Endometrial microvascular endothelial cells (primary cell): ENCODE results near the gene MRPS27. TPM values are rescaled to one million over a fixed set of nuclear protein-coding genes. Genes with fewer than 3 reads are reported as not detected.

Experiments used
- in situ Hi-C: cut with HindIII; loops from 2 replicates; pipeline ENCODE4 v1.10.0; 2017; ENCODE audit warnings: low sequenced_read_pairs, low pct_unique_long_range_greater_than_20kb; ENCODE audit errors: inconsistent ontology term
- total RNA-seq: library from RNA; depleted of rRNA; stranded (reverse); fragments of >200 nt; gene quantifications from one replicate; pipeline ENCODE4 v1.2.3, GENCODE V29; 2015; ENCODE audit errors: inconsistent ontology term

The MRPS27 gene
- total RNA-seq, result 95.5 TPM

DNA sequence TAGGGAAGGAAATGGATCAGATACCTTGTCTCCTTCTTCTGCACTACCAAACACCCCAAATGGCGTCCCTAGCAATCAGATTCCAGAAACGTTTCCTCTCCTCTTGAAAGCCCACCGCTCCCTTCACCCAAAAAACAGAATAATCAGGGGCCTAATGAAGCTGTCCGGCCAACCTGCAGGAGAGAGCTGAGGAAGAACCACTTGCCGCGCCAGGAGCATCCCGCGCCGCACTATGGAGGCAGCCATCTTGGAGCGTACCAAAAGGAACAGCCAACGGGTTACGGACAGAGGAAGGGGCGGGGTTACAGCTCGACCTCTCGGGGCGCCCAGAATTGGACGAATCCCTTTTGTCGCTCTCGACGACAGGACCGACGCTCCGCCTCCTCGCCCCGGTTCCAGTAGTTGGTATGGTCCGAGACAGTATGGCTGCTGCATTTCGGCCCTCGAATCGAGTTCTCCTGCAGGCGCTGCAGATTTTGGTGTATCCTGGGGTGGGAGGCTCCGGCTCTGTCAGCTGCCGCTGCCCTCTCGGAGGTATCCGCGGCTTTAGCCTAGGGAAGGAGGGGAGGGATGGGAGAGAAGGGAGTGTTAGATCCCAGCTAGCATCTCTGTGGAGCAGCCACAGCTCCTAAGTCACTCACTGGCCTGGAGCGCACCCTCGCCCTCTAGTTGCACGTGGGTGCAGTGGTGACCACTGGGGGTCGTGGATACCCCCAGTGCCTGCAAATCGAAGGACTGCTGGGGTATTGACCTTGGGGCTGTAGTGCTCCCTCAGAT, at the start of gene MRPS27, which contains the start of gene PTCD2:
TSS of gene MRPS27 (minus strand) at position 265 of the 777 bp plus-strand sequence. CDS start at position 246, 19 bp downstream.
TSS of gene PTCD2 (plus strand) at position 398 of the 777 bp plus-strand sequence. CDS start at position 408, 10 bp downstream.
- in situ Hi-C loops, result no loop called here

DNA sequence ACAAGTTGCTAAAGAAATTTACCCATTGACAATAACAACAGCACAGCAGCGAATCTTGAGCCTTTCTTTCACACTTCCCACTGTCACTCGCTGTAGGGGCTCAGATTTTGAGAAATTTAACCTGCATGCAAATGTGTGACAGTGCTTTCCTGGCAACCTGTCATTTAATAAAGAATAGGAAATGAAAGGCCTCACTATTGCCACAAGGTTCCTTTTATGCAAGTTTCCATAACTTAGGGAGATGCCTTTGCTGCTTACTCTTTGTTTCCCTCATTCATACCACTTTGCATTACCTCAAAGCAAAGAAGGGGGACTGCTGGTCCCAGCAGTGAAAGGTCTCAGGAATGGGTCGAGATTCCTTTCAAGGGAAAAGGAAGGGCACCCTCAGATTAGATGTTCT, 49.7 kb upstream of the MRPS27 start:
- in situ Hi-C loops, result no loop called here

DNA sequence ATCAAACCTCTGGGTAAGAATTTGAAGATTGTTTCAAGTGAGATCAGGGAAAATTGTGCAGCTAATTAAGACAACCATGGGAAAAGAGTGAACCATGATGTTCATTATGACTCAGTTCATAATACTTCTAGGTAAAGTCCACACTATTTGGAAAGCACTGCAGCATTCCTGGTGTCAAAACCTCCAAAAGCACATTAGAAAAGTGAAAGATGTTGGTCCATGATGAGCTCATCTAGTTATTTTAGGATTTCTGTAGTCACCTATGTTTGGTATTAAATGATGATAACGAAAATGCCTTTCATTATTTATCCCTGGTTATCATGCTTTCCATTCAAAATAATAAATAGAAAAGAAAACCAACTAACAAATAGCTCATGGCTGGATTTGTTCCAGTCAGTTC, 49.3 kb upstream of the MRPS27 start:
- in situ Hi-C loops, result no loop called here

DNA sequence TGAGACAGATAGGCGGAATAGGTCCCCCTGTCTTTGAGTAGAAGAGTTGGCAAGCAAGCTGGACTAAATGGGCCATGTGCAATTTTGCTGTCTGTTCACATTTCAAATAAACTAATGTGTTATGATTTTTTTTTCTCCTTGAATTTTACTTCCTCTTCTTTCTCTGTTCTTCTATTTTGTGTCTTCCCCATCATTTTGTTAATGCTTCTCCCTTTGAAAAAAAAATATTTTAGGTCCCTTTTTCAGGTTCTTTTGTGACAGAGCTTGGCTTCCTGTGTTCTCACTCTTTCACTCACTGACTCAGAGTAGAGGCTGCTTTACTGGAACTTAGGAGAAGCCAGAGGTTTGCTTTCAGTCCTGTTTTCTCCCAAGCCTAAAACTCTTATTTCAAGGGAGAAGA, 48.2 kb upstream of the MRPS27 start:
- in situ Hi-C loops, result no loop called here

DNA sequence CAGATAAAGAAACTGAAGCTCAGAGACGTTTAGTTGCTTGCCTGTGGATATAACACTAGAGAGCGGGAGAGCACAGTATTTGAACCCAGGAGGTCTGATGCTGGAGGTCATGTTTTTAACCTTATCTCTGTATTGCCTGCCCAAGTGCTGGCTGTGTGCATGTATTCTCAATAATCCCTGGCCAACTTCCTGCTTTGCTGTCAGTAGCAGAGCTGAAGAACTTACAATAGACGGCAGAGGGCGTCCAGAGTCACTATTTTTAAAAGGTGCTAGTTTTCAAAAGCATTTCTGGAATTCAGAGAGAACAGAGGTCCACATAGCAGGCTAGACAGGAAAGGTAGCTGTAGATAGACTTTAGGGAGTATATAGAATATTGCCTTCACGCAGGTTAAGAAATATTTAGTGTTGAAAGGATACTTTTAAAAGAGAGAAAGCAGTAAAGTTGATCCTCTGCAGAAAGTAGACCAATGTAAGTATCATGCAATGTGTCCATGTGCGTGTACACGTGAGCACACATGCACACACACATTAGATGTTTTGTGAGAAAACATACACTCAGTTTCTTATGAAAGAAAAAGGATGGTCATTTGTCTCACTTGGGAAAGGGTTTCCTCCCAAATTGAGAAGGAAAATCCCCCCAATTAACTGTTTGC, 46.4 kb upstream of the MRPS27 start:
- in situ Hi-C loops, result no loop called here

DNA sequence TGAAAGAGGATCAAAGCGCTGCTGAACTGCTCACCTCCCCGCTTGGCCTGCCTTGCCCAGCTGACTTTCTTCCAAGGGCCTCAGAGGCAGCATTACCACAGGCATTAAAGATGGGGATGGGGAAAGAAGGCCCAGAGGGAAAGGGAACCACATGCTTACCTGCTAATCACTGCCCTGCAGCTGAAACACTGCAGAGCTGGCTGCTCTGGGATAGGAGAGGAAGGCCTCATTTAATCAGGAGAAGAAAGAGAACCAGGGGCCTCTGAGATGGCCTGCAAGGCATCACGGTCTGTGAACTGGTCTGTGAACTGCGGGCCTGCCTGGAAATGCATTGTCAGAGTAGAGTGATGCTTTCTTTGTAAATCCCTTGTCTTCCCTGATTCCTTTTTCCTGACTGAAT, 44.9 kb upstream of the MRPS27 start:
- in situ Hi-C loops, result no loop called here

DNA sequence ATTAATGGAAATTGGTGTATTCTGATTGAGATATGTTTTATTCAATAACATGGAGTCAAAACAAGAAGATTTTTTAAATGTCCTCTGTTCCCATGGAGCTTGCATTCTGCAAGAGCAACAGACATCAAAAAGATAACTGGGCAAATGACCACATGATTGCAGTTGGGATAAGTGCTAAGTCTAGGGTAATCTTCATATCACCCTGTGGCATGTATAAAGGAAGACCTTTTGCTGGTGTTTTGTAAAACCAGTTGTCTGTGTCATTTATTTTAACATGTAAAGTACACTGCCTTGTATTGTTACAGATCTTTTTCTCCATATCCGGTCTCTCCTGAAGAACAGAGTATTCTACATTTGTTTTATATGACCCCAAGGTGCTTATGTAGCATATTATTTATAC, 44.1 kb upstream of the MRPS27 start:
- in situ Hi-C loops, result no loop called here

DNA sequence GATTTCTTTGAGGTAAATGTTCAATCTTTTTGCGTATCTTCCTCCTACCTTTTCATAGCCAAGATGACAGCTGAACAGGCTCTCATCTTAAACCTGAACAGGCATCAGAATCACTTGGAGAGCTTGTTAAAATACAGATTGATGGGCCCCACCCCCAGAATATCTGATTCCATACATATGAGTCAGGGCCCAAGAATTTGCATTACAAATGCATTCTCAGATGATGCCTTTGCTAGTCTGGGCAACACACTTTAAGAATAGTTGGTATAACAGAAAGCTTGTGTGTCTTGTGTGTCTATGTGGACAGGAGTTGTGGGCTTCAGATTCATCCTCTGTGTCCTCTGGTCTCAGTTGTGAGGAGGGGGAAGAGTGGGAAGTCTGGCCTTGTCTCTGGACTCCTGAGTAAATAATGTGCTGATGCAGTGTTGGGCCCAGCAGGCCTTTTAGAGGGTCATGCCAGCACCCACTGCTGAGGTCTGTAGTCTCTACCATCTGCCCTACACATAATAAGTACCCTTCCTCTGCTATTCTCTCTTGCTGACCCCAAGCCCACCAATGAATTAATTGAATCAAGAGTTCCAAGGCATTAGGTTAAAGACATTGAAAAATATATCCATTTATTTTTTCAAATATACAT, 43.2 kb upstream of the MRPS27 start:
- in situ Hi-C loops, result no loop called here

DNA sequence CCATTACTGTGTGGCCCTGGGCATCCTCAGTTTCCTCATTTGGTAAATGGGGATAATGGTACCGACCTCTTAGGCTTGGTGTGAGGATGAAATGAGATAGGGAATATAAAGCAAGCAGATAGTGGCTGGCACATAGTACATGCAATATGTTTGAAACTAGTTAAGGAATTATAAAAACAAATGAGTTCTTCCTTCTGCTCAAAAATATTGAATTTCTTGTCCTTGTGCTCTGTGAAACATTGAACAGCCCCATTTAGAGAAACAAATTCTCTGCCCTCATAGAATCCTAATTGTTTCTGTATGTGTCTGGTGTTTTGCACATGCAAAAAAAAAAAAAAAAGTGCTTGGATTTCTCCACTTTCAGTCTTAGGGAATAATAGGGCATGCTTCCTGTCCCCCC, 39.8 kb upstream of the MRPS27 start:
- in situ Hi-C loops, result no loop called here

DNA sequence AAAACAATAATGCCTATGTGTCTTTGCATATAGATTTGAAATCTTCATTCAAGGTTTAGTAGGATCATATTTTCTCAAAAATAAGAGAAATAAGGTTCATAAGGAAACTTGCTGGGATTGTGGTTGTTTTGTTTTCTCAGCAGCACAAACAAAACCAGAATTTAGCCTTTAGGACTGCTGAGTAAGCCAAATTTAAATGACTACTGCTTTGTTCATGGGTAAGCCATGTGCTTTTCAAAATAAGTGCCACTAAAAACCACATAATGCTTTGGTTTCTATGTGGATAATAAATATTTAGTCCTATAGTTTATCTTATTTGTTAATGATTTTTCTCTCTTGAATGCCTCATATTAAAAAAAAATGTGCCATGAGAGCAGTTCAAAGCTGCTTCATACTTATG, 38.9 kb upstream of the MRPS27 start:
- in situ Hi-C loops, result no loop called here

DNA sequence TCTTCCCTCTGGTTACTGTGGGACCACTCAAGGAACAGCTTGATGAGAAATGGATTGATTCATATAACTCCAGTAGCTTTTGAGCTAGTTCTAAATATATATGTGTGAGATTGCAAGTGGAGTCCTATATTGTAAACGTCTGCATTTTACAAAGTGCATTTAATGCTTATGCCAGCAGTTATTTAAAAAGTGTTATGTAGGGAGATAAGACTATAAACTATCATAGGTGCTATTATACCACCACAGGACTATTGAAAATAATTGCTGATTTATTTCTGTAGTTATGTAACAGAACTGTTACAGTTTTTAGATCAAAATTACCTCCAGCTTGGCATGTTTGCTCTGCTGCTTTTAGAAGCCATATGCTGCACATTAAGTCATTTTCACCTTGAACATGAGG, 36.3 kb upstream of the MRPS27 start:
- in situ Hi-C loops, result no loop called here

DNA sequence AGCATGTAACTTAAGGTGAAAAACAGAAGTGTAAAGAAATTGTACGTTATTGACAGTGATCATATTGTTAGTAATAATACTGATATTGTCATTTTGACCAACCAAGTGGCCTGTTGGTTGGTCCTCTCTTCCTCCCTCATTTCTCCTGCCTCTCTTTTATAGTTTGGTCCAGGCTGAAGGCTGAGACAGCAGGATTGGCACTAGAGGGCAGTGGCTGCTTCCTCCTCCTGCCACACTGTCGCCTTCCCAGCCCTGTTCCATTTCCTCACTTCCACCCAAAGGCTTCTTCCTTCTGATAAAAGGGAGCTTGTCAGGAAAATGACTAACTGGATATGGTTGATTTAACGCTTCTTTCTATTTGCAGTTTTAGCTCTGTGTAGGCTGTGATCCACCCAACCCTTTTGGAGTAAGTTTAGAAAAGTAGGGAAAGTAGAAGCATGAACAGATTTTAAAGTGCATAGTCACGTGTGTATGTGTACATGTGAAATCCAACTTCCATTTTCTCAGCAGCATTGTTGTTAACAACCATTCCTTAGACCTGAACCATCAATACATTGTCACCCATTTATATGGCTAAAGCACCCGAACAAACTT, 35.8 kb upstream of the MRPS27 start:
- in situ Hi-C loops, result no loop called here

DNA sequence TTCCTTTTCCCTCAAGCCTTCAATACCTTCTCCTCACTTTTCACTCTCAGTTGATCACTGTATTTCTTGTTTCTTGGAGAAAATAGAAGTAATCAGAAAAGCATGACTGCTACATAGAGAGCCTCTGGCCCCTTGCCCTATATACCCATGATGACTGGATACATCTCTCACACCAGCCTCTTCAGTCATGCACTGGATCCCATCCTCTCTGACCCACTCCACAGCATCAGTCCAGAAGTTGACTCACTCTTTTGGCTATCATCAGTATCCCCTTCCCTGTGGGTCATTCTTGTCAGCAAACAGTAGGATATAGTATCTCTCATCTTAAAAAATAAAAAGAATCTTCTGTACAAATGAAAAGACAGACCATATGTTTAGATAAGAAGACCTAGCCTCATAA, 33.0 kb upstream of the MRPS27 start:
- in situ Hi-C loops, result no loop called here

DNA sequence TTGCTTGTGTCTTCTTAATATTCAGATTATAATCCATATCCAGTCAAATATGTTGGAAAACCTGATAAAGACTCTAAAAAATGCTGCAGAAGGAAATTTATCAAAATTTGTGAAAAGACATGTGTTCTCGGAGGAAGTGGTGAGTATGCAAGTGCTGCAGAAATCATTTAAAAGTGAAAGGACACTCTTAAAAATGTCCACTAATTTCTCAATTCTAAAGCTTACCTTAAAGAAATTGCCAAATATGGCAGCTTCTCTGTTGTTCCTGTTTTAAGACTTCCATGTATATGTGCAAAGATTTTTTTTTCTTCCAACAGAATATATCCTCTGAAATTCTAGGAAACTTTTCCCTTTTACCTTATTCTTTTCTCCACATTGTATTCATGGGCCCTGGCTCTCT, 32.6 kb upstream of the MRPS27 start:
- in situ Hi-C loops, result no loop called here

DNA sequence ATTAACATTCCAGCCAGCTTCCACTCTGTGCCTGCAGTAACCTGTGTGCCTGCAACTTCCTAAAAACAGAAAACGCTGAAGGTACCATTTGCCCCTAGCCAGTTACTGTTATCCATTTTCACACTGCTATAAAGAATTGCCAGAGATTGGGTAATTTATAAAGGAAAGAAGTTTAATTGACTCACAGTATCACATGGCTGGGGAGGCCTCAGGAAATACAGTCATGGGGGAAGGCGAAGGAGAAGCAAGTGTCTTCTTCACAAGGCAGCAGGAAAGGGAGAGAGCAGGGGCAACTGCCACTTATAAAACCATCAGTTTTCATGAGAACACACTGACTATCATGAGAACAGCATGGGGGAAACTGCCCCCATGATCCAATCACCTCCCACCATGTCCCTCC, 31.3 kb upstream of the MRPS27 start:
- in situ Hi-C loops, result no loop called here

DNA sequence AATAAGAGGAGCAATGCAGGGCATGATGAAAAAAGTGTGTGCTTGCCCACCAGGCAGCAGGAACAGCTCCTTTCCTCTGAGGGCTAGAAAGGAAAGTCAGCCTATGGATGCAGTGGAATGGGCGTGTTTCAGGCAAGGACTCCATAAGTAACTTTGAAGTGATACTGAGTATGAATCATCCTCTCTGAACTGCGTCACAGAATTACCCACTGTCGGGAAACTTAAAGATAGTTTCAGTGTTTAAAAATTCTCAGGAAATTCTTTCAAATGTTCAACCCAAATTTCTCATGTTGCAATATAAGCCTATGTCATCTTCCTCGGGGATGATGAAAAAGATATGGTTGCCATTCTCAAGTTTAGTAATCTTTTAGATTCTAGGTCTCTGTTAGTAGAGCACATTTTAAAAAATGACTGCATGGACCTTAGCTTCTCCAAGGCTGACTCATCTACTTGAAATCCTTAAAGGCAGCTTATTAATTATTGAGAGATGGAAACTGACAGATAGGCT, 27.8 kb upstream of the MRPS27 start:
- in situ Hi-C loops, result no loop called here

DNA sequence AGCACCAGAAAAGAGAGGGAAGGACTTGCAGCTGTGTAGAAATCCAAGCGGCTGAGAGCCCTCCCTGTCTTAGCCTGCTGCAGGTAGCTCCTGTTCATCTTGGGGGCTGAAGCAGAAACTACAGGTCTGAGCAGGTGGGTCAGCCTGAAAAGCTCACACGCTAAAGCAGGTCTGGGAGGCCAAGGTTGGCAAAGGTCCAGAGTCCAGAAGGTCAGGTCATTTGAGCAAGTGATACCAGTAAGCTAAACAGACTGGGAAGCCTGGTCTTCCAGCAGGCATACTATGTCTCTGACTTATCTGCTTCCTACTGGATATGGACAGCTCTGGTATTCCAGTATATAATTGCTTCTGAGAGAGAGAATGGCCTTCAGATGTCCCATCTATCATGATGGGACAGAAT, 26.4 kb upstream of the MRPS27 start:
- in situ Hi-C loops, result no loop called here

DNA sequence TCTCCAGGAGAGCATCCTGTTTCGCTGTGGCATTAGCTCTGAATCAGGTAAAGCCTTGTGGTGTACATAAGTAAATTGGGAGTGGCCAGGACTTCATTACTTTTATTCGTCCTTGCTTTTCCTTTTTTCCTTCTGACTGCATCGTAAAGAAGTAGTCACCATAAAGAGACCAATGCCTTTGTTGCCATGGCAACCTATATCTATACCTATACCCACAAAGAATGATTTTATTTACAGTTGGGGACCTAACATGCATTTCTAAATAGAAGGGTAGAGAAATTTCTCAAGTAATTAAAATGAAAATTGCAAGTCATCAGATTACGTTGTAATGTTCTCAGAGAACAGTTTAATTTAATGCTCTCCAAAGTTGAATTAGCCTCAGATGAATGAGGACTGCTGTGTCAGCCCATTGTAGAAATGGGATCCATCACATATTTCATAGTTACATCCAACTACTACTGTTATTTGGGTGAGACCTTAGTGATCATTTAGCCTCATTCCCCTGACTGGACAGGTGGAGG, 18.7 kb upstream of the MRPS27 start:
- in situ Hi-C loops, result no loop called here

DNA sequence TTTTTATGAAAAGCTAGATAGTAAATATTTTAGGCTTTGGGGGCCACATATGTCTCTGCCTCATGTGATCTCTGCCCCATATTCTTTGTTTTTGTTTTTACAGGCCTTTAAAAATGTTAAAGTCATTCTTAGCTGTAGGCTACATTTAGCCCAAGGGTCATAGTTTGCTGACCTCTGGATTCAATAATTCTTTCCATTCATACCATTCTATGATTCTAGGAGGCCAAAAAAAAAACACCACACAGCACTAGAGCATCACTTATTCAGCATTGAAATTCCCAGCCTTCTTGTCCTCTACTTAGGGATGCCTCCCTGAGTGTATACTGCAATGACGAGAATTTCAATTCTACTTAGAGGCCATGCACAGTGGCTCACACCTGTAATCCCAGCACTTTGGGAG, 17.1 kb upstream of the MRPS27 start:
- in situ Hi-C loops, result no loop called here
